NCI-H2029 (cell line): ENCODE measurements around the gene NDUFAF2.
"Not testable (repeated sequence)": the region's sequence is repeated elsewhere in the genome, so short reads cannot be mapped to it uniquely, and the experiment has no call there.

ENCODE experiments used
- DNase-seq: peaks from one replicate; lab custom pipeline; 2025; lab: John Stamatoyannopoulos, UW

NDUFAF2 gene

GRCh38 chr5:61050292-61050691, 105.3 kb downstream of the NDUFAF2 start:
- no peak for DNase-seq

- DNase-seq = no peak
Observed at GRCh38 chr5:61051267-61051666, 106.3 kb downstream of the NDUFAF2 start.

DNA sequence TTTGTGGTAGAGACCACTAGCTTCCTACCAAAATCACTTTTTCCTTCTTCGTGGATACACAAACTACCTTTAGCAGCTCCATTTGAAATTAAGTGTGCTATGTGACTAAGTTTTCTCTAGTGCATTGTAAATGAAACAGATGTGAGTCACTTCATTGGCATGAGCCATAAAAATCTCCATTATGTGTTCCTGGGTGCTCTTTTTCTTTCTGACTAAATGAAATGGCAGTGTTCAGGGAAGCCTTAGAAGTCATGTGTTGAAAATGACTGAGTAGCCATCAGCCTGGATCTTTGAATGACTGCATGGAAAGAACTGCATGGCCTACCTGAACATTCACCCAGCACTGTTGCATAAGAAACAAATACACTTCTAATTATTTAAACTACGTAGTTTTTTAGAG, 107.9 kb downstream of the NDUFAF2 start:
- no peak for DNase-seq

DNA sequence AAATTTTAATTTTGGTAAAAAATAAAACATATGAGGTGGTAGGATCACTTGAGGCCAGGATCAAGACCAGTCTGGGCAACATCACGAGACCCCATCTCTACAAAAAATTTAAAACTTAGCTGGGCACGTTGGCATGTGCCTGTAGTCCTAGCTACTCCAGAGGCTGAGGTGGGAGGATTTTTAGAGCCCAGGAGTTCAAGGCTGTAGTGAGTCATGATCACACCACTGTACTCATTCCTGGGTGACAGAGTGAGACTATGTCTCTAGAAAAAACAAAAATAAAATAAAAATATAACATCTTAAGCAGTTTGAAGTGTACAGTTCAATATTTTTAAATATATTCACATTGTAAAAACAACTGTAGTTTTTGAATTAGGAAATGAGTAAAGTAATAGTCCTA, 108.9 kb downstream of the NDUFAF2 start:
- DNase-seq = no peak

DNA sequence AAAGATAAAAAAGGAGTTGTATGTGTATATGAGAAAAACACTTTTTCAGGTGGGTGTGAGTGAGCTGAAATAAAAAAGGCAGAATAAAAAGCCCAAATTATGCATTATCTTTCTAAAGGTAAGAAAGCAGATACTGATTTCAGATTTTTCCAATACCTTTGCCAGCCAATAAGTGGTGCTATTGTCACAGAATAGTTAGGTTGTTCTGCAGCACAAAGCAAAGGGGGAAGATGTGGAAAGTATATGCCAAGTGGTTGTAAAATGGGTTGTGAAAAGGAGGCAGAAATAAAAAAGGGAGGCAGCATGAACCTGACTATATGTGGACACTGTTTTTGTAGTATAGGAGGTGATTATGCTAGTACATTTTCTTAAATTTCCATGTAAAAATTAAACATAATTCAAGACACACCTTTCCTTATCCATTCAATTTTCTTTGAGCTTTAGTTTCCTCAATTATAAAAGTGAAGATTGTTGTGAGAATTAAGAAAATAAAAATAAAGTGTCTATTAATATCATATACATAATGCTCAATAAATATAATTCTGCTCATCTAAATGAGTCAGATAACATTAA, 110.5 kb downstream of the NDUFAF2 start:
- peak; percentile 39 for DNase-seq

DNA sequence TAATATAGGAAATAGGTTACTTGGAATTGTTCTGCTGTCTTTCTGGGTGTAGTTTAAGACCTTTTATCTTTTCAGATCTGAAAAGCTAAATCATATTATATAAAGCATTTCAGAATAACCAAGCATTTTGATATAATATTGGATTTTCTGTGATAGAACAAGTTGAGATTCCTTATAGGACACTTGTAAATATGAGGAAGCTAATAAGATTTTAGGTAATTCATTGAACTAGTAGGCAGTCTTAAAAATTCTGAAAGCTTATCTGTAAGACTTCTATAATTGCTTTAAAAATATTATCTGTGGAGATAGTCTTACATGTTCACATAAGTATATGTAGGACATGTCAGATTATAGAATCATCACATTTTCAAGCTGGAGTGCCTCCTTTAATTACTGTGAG, 114.5 kb downstream of the NDUFAF2 start:
- no peak for DNase-seq

DNA sequence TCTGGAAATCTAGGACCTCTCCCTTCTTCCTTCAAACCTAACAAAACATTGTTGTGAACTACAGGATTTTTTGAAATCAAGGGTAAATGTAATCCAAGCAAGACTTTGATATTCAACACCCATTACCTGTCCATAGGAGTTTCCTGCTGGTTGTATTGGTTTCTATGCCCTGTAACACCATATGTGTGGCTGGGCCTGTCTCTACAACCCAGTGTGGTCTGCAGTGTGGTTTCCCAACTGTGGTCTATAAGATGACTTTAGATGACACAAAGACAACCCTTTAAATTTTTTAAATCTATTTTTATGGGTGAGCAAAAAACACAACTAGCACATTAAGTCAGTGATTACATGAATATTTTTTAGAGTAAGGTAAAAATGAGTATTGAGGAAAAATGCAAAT, 124.1 kb downstream of the NDUFAF2 start:
- no peak for DNase-seq

DNA sequence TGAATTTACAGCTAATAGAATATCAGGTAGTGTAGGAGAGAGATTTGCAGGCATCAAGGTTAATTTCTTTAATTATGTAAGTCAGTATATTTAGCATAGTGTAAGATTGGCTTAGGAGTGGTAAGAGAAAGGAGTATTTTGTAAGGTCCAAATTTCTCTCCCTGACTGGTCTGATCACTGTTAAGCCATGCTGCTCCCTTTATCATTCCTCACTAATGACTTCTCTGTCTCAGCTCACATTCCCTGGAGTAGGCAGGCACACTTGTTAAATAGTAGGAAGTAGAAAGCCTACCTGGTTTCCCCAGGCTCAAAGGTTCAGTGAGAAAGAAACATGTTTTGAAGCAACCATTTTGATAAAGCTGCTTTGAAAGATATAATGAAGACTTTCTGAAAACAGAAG, 126.5 kb downstream of the NDUFAF2 start:
- no peak for DNase-seq

DNA sequence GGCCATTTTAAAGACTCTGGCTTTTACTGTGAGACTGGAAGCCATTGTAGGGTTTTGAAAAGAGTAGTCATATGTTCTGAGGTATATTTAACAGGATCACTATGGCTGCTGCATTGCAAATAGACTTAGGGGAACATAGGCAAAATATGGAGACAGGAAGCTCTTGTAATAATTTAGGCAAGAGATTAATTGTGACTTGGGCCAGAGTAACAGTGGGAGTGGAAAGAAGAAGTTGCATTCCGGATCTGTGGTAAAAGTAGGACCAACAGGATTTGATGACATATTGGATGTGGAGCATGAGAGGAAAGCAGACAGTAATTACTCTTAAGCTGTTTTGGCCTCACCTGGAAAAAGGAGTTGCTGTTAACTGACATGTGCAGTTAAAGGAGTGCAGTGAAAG, 131.6 kb downstream of the NDUFAF2 start:
- no peak for DNase-seq

GRCh38 chr5:61081741-61082140, 136.7 kb downstream of the NDUFAF2 start:
- DNase-seq = no peak

GRCh38 chr5:61082516-61083280, 137.7 kb downstream of the NDUFAF2 start:
- no peak for DNase-seq

GRCh38 chr5:61084658-61085057, 139.7 kb downstream of the NDUFAF2 start:
- no peak for DNase-seq

GRCh38 chr5:61085885-61086284, 140.9 kb downstream of the NDUFAF2 start:
- DNase-seq = no peak

DNA sequence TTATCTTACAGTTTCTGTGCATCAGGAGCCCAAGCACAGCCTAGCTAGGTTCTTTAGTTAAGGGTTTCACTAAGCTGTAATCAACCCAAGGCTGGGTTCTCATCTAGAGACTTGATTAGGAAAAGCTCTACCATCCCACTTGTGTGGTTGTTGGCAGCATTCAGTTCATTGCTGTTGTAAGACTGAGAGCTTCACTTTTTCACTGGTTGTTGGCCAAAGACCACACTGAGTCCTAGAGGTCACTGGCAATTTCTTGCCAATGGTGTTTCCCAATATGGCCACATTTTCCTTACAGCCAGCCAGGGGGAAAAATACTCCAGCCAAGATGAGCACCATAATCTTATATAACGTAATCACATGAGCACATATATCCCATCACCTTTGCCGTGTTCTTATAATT, 142.9 kb downstream of the NDUFAF2 start:
- DNase-seq = no peak

- DNase-seq = no peak
Observed at GRCh38 chr5:61089351-61089750, 144.3 kb downstream of the NDUFAF2 start.

GRCh38 chr5:61093046-61093771, 148.2 kb downstream of the NDUFAF2 start:
- DNase-seq = not testable (repeated sequence)

GRCh38 chr5:61097465-61097864, 152.5 kb downstream of the NDUFAF2 start:
- no peak for DNase-seq

- DNase-seq = no peak
Observed at GRCh38 chr5:61098251-61098995, 153.4 kb downstream of the NDUFAF2 start.

DNA sequence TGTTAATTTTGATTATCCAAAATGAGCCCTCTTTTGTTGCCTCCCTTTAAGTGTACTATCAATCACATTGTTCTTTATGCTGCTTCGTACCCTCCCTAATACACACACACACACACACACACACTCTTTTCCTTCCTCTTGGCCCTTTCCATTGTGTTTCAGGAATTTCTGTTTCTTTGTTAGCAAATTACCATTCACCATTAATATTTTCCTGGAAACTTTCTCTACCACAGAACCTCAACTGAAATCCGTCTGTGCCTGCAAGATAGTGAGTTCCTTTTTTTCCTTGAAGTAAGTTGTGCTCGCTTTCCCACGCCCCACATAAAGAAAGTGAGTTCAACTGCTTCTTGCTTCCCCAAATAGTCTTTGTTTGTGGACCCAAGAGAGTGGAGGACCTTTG, 155.4 kb downstream of the NDUFAF2 start:
- DNase-seq = no peak

DNA sequence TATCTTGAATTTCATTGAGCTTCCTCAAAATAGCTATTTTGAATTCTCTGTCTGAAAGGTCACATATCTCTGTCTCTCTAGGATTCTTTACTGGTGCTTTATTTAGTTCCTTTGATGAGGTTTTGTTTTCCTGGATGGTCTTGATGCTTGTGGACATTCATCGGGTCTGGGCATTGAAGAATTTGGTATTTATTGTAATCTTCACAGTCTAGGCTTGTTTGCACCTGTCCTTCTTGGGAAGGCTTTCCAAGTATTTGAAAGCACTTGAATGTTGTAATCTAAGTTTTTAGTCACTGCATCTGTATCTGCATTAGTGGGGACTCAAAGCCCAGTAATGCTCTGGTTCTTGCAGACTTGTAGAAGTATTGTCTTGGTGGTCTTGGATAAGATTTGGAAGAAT, 169.4 kb downstream of the NDUFAF2 start:
- no peak for DNase-seq

DNA sequence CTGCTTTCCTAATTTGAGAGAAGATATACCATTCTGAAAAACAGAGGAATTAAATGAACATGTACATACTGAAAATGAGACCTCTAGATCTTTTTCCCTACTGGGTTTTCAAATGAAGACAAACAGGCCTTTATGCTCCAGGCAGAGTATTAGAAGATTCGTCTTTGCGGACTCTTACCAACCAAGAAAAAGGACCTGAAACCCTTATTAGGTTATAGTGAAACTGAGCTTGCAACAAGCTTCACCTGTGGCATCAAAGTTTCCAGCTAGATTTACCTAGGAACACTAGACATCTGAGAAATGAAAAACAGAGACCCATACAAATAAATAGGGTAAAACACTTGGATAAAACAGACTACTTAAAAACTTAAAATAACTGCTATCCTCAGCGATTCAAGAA, 171.0 kb downstream of the NDUFAF2 start:
- DNase-seq = no peak

DNA sequence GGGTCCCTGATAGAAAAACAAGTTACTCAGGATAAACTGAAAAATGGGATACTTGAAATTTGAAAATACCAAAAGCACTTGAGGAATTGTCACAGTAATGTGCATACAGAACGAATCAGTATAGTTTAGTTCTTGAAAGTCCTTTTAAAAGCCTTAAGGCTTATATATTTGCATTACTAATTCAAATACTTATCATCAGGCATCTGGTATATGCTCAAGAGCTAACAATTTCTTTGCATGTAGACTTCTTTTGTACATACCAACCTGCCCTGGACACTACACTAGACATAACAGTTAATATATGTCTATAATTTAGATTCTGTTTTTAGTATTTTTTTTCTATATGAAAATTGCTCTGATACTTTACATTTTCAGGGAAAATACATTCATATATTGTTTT, 174.1 kb downstream of the NDUFAF2 start:
- no peak for DNase-seq

DNA sequence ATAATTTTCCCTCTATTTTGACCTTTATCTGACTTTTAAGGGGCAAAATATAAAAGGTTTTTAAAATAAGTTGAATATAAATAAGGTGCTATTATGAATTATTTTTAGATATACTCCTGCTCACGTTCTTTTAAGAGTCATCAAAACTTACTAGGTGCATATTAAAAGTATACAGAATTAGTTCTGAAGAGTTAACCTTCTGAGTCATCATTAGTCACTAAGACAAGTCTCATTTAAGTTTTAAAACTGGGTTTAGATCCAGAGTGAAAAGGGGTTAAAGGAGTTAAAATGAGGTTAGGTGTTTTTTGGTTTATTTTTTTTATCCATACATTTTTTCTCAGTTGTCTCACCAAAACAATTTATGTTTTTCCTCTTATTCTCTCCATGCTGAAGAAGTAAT, 175.5 kb downstream of the NDUFAF2 start:
- no peak for DNase-seq
